Measurements from ENCODE around the gene KNDC1.

The KNDC1 gene

DNA sequence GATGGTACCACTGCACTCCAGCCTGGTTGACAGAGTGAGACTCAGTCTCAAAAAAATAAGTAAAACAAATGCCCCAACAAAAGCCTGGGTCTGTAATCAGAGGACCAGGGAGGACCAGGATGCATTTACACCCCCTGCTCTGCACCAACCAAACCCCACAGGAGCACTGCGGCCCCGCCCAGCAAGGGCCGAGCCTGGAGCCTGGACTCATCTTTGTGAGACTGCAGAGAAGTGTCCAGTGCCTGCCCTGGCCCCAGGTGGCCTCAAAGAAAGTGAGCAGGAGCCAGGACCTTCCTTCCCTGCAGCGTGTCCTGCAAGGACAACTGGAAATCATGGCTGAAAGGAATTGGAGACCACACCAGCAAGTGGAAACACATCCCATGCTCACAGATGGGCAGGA, 31.6 kb downstream of the KNDC1 start:
- no peak for DNase-seq (ENCODE audit: low read depth)

DNA sequence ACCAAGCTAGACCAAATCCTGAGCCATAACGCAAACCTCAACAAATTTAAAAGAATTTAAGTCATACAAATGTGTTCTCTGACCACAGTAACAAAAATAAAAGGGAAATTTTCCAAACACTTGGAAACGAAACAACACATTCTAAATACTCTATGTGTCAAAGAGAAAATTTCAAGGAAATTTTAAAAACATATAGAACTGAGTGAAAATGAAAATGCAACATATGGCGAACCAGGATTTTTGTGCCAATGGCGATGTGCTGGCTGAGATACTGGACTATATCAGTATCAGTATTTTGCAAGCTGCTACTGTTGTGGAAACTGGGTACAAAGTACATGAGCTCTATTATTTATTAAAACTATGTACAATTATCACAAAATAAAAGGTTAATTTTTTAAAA, 34.1 kb downstream of the KNDC1 start:
- no peak for DNase-seq (ENCODE audit: low read depth)

DNA sequence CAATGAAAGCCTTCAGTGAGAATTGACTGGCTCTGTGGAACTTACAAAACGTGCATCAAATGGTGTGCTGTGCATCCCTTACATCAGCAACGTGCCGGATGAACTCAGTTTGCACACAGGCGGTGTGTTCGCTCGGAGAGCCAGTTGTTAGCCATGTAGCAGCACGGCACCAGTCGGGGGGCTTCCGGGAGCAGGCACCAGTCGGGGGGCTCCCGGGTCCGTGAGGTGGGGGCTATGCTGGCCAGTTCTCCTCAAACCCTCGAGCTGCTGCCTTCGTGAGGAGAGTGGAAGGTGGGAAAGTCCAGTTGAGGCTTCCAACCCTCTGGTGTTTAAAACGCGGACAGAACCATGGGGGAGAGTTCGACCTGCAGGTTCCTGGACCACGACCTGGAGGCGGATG, 35.1 kb downstream of the KNDC1 start:
- no peak for DNase-seq (ENCODE audit: low read depth)

DNA sequence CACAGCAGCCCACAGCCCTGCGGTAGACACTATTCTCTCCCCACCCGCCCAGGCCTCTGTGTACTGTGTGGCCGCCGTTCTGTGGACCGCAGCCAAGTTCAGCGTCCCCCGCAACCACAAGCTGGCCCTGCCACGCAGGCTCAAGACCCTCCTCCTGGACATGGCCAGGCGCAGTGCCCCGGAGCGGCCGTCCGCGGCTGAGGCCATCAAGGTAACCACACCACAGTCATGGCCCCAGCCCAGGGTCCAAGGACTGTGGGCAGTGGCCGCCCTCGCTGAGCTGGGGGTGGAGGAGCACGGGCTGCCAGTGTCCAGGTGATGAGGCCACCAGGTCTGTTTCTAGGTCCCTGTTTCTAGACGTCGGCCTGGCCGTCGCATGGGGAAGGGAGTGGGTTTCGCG, 35.6 kb downstream of the KNDC1 start:
- DNase-seq (ENCODE audit: low read depth) = no peak

DNA sequence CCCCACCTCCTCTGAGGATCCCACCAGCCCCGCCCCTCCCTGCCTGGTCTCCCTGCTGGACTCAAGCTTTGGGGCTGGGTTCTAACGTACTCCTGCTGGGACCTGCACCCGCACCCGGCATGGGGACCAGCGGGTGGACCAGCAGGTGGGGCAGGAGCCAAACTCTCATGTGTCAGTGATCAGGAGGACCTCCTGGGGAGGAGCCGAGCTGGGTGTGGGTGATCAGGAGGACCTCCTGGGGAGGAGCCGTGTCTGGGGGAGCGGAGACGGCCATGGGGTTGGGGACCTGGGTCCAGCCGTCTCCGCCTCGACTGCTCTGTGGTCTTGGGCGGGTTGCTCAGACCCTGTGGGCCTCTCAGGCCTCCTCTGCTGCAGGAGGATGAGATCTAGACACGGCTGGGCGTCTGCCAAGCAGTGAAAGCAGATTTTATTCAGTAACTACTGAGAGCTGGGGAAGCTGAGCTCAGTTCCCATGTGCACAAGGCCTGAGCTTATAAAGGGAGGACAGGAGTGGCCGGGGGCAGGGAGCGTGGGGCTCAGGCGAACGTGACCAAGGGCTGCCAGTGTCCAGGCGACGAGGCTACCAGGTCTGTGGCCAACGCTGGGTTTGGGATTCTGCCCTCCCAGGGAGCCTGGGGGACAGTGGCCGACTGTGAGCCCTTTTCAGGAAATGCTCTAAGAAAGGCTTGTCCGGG, 36.3 kb downstream of the KNDC1 start:
- DNase-seq (ENCODE audit: low read depth) = no peak

DNA sequence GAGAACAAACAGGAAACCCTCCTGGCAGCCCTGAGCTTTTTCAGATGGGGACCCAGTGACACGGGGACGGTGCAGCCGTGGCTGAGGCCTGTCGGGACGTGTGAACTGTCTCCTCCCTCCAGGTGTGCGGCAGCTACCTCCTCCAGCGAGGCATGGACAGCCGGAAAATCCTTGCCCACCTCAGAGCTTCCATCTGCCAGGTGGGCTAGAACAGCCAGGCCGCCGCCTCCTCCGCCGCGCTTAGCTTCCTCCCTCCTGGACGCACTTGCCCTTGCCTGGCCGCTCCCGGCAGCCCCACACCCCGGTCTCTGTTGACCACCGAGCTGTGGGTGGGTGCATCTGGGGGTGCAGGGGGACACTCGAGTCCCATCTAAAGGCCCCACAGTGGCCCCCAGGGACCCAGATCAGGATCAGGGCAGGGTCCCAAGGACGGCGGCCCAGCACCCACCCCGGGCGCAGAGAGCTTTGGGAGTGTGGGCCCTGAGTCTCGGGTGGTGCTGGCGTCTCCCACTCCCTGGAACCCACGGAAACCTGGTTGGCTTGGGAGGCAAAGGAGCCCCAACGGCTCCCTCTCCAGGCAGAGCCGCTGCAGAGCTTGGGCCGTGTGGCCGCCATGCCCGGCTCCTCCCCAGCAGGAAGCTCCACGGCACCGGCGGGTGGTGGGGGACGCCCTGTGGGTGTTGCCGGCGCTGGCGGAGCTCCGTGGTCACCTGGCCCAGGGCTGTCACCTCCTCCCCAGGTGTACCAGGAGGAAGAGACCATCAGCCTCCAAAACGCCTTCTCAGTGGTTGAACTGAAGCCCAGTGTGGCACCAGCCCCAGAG, 37.1 kb downstream of the KNDC1 start:
- no peak for DNase-seq (ENCODE audit: low read depth)

DNA sequence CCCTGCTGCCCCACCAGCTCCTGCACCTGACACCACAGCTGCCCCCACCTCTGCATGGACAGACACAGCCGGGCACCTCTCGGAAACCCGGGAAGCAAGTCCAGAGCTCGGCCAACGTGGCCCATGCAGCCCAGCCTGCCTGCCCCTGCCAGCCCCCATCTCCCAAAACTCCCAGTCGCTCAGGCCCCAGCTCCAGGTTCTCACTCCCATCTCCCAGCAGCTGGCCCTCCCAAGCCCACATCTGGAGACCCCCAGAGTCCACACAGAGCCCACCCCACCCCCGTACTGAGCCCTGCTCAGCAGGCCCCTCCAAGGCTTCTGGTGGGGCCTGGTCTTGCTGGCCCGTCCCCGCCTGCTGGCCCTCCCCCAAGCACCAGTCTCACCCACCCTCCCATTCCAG, 37.8 kb downstream of the KNDC1 start:
- DNase-seq (ENCODE audit: low read depth) = no peak

DNA sequence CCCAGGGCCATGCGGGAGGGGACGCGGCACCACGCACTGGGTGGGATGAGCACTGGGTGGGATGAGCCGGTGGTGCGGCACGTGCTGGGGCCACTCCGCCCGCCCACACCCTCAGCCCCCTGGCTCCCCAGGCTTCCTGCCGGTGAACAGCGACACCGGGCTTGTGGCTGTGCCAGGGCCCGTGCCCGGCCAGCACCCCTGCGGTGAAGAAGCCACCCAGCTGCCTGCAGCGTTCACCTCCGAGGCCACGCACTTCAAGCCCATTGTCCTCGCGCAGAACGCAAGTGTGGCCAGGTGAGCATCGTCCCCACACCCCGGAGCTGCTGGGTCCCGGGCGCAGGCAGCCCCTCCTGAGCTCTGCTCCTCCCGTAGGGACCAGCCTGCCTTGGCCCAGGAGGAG, 38.2 kb downstream of the KNDC1 start:
- no peak for DNase-seq (ENCODE audit: low read depth)

DNA sequence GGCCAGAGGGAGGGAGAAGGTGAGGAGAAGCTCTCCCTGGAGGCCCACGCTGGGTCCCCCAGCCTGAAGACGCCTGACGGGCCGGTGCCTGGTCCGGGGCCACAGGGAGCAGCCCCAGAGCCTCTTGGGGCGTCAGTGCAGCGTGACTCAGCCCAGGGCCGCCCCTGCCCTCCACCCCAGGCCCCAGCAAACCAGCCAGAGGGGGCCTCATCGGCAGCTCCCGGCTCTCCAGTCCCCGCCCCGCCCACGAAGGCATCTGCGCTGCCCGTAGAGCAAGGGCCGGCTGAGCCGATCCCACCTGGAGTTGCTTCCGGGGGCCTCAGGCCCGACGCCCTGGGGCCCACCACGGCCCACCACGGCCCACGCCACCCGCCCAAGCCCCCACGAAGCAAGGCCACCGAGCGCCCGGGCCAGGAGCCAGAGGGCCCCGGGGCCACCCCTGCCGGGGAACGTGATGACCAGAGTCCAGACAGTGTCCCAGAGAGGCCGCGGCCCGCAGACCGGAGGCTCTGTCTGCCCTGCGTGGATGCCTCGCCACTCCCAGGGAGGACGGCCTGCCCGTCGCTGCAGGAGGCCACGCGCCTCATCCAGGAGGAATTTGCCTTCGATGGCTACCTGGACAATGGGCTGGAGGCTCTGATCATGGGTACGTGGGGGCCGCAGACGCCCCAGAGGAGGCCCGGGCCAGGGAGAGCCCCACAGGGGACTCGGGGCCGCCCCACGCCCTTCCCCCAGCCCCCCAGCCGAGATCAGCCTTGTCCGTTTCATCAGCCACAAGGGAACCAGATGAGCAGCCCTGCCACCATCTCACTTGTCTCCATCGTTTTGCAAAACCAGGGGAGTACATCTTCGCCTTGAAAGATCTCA, 38.8 kb downstream of the KNDC1 start:
- no peak for DNase-seq (ENCODE audit: low read depth)

DNA sequence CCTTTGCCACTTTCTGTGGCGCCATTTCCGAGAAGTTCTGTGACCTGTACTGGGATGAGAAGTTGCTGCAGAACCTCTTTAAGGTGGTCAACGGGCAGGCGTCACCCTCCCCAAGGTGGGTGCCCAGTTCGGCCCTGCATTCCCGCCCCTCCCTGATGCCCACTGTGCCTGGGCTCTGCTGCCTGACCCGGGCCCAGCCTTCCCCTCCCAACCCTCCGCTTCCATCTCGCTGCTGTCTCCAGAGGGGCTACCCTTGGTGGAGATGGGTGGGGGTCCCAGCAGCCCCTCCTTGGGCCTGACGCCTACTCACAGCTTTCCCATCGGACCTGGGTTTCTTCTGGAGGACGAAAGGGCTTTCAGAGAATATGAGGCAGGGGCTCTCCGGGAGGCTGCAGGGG, 39.5 kb downstream of the KNDC1 start:
- no peak for DNase-seq (ENCODE audit: low read depth)

DNA sequence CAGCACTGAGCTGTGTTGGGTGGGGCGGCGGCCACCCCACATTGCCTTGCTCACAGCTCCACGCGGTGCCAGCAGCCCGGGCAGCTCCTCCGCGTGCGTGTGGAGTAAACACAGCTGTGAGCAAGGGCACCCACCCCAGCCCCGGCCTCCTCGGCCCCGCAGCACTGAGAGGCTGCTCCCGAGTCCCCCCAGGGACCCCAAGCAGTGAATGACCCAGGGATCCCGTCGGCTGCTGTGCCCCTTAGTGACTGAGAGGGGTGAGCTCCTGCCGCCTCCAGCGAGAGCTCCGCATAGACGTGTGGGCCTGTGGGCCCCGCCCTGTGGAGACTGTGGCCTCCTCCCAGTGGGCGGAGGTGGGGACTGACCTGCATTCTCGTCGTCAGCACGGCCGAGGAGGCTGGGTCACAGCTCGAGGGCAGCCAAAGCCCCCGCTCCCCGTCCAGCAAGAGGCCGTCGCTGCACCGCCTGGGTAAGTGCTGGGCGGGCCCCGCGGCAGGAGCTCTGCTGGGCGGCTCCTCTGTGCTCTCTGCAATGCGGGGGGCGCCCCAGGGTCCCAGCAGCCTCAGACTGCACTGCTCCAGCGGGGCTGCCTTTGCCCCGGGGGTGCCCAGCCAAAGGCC, 40.1 kb downstream of the KNDC1 start:
- DNase-seq (ENCODE audit: low read depth) = no peak

DNA sequence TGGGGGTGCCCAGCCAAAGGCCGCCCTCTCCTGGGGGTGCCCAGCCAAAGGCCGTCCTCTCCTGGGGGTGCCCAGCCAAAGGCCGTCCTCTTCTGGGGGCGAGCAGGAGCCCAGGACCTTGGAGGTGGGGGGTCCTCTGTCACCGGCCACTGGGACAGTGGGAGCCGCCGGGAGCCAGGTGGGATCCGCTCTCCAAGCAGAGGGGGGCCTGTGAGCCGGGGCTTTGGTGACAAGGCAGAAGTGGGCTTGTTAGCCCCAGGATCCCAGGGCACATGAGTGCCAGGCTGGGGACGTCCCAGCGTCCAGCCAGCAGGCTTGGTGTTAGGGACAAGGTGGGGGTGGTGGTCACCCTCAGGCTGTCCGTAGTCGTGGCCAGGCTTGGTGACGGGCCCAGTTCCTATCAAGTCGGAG, 40.6 kb downstream of the KNDC1 start:
- DNase-seq (ENCODE audit: low read depth) = no peak

DNA sequence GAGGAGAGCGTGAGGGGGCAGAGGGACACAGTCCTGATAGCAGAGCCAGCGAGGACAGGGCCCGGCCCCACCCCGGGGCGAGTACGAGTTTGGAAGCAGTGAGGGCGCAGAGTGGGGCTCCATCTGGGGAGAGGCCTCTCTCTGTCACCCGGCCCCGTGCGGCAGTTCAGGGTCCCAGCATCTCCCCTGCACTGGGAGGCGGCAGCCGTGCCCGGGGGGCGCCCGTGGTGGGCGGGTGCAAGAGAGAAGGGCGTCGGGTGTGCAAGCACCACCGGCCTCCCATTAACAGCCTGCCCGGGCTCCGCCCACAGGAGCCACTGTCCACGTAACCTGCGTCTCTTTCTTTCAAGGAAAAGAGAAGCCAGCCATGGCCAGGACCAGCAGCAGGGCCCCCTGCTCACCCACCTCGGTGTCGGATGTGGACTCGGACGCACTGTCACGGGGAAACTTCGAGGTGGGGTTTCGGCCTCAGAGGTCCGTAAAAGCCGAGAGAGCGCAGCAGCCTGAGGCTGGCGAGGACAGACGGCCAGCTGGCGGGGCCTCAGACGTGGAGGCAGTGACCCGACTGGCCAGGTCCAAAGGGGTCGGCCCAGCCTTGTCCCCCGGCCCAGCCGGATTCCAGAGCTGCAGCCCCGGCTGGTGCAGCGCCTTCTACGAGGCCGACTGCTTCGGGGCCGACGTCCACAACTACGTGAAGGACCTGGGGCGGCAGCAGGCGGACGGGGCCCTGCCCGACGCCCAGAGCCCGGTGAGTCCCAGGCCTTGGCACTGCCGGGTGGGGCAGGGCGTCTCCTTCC, 41.3 kb downstream of the KNDC1 start:
- DNase-seq (ENCODE audit: low read depth) = no peak

DNA sequence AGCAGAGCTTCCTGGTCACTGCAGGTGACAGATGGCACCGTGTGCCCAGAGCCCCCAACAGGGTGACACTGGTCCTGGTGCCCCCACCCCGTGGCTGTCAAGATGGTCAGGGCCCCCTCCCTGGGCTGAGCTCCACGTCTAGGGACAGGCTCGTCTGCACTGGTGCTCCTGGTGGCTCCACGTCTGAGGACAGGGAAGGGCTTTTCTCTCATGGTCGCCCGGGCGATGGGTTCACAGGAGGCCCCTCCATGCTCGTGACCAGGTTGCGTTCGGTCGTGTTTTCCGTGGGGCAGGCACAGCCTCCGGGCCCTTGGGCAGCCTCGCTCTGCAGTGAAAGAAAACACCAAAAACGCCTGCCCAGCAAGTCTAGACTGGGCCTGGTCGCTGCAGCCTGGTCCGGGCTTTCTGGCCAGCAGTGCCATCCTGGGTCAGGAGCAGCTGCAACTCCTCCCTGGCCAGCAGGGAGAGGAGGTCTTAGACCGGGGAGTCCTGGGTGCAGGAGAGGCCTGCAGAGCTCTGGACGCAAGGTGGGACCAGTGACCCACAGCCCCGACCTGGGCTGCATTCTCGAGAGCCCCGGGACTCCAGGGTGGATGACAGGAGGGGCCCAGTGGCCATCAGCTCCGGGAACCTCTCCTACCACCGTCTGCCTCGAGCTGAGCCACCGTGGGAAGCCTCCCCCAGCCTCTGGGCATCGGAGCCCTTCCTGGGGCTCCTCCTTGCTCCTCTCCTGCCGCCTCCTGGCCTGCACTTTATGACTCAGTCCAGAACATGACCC, 42.1 kb downstream of the KNDC1 start:
- no peak for DNase-seq (ENCODE audit: low read depth)

DNA sequence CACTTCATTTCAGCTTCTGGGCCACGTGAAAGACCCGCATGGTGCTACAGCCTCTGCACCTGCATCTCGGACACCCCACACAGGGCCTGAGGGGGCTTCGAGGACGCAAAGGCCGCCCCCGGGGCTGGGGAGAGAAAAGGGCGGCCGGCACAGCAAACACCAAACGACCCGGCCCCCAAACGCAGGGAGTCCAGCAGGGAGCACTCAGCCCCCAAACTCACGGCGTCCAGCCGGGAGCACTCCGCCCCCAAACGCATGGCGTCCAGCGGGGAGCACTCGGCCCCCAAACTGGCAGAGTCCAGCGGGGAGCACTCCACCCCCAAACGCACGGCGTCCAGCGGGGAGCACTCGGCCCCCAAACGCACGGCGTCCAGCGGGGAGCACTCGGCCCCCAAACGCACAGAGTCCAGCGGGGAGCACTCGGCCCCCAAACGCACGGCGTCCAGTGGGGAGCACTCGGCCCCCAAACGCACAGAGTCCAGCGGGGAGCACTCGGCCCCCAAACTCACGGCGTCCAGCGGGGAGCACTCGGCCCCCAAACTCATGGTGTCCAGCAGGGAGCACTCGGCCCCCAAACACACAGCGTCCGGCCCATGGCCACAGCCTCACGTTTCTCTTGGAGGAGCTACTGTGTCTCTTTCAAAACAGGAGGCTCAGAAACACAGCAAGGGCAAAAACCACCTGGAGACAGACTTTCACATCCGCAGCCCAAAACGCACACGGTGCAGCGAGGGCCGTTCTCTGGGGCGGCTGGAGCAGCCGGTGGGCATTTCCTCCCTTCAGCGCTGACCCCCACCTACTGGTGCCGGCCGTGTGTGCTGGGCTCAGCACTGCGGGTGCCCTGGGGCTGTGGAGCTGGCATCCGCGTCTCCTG, 43.0 kb downstream of the KNDC1 start:
- no peak for DNase-seq (ENCODE audit: low read depth)

DNA sequence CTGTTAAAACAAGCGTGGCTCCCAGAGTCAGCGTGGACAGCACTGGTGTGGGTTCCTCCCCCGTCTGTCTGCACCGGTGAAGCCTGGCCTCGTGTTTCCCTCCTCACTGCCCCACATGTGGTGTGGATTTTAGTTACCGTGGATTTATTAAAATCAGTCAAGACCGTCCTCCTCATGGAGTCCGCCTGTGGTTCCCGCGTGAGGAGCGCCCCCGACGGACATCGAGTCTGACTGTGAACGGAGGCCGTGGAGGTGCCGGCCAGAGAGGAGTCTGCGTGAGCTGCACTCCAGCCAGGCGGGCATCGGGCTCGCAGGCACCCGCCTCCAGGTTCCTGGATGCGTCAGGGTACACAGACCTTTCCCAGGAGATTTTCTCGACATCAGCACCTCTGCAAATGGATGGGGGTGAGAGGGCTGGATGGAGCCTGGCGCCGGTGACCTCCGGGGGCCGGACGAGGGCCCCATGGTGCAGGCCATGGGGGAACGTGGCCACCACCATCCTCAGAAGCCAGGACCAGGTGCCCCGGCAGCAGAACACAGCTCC, 43.7 kb downstream of the KNDC1 start:
- DNase-seq (ENCODE audit: low read depth) = no peak

DNA sequence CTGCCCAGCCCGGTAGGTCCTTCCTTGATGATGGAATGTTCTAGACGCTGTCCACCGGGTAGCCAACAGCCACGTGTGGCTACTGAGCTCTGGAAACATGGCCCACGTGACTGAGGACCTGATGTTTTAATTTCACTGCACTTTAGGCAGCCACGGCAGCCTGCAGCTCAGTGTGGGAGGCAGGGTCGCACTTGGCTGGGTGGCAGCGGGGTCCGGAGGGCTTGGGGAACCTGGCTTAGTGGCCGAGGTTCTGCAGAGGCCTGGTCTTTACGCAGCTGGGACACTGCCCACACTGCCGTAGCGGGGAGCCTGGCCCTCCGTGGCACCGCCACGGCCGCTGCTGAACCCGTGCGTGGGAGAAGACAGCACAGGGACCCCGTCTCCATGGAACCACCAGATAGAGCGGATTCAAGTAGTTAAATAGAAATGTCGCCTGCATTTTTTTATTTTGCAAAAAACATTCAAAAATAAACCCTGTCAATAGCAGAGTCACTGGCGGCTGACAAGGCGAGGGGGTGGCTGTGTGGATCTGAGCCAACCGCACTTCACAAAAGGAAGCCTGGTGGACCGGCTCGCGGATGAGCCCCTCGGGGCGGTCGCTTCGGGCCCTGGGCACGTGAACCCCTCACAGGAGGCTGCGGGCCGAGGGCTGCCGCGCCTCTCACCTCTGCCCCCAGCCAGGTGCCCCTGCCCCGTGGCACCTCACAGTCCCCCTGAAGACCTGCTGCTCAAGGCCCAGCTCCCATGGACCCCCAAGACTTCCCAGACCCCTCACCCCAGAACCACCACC, 44.4 kb downstream of the KNDC1 start:
- DNase-seq (ENCODE audit: low read depth) = no peak

DNA sequence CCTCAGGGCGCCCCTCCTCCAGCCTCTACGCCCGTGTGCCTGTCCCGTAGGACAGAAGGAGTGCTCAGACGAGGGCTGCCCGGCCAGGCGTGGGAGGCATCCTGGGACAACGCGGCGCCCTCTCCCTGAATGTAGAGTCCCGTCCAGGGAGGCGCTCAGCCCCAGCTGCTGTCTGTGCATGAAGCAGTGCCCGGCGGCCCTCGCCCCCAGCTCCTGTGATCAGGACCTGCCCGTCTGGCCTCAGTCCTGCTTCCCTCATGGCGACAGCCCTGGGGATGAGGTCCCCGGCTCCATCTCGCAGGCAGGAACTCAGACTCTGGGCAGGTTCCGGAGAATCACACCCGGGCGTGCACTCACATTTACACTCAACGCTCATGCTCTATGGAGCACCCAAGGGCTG, 45.1 kb downstream of the KNDC1 start:
- no peak for DNase-seq (ENCODE audit: low read depth)
